Cardiac muscle cell (in vitro differentiated cells and primary cell): ENCODE results near the gene ADAMTSL1. TPM values are rescaled to one million over a fixed set of nuclear protein-coding genes. Genes with fewer than 3 reads are reported as not detected.

Experiments used
- DNase-seq, 2 donors: peaks; one replicate each; pipeline versions ENCODE4 v3.0.0 to v3.0.0-alpha.2; 2010 to 2017; ENCODE audit warnings: low read depth in 1 of 2, low spot score in 1 of 2
- H3K27ac ChIP-seq: fragments of 200-600 bp; sonication (generic); 2 replicates; pipeline ENCODE4 v1.5.1; 2016
- H3K27me3 ChIP-seq: fragments of 200-600 bp; sonication (generic); 2 replicates; pipeline ENCODE4 v1.6.0; 2016; ENCODE audit warnings: control low read depth
- H3K36me3 ChIP-seq: fragments of 200-600 bp; sonication (generic); 2 replicates; pipeline ENCODE4 v1.5.1; 2016; ENCODE audit warnings: control low read depth
- H3K4me1 ChIP-seq: fragments of 200-600 bp; sonication (generic); 2 replicates; pipeline ENCODE4 v1.8.1; 2017; ENCODE audit warnings: low read depth, mild to moderate bottlenecking, mixed run types
- H3K4me3 ChIP-seq: fragments of 200-600 bp; sonication (generic); 2 replicates; pipeline ENCODE4 v1.5.1; 2016; ENCODE audit warnings: mild to moderate bottlenecking
- H3K9me3 ChIP-seq: fragments of 200-600 bp; sonication (generic); 2 replicates; pipeline ENCODE4 v1.5.1; 2017; ENCODE audit warnings: low read depth, mild to moderate bottlenecking, control low read depth
- polyA plus RNA-seq: library from polyadenylated mRNA; unstranded; fragments of >200 nt; fragmentation: Nextera tagmentation; extraction: Ambion mirVana; gene quantifications from 2 replicates; pipeline ENCODE4 v1.2.1, GENCODE V29; 2016
- total RNA-seq: library from RNA; depleted of rRNA; stranded (reverse); fragments of >200 nt; gene quantifications from 2 replicates; pipeline ENCODE4 v1.2.3, GENCODE V29; 2016
- TF ChIP-seq, protein P1 (sequence below): IDR thresholded peaks from 2 replicates; pipeline ENCODE4 v1.5.1; 2012; ENCODE audit warnings: low read depth, mild to moderate bottlenecking, low read length

The ADAMTSL1 gene
- total and polyA plus RNA-seq, 2 experiments from 2014 or later: 12.6 to 63.0 TPM

- H3K36me3 ChIP-seq: no peaks in the 10 kb centered on the region
Observed at GRCh38 chr9:18810581-18810980, 336.6 kb downstream of the ADAMTSL1 start.

GRCh38 chr9:18811171-18811570, 337.2 kb downstream of the ADAMTSL1 start:
- no peaks in the 10 kb centered on the region for H3K4me1 ChIP-seq
- H3K27me3 ChIP-seq: no peaks in the 10 kb centered on the region
- TF ChIP-seq, protein P1, sequence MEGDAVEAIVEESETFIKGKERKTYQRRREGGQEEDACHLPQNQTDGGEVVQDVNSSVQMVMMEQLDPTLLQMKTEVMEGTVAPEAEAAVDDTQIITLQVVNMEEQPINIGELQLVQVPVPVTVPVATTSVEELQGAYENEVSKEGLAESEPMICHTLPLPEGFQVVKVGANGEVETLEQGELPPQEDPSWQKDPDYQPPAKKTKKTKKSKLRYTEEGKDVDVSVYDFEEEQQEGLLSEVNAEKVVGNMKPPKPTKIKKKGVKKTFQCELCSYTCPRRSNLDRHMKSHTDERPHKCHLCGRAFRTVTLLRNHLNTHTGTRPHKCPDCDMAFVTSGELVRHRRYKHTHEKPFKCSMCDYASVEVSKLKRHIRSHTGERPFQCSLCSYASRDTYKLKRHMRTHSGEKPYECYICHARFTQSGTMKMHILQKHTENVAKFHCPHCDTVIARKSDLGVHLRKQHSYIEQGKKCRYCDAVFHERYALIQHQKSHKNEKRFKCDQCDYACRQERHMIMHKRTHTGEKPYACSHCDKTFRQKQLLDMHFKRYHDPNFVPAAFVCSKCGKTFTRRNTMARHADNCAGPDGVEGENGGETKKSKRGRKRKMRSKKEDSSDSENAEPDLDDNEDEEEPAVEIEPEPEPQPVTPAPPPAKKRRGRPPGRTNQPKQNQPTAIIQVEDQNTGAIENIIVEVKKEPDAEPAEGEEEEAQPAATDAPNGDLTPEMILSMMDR: no peak
- H3K27ac ChIP-seq: no peak overlapping the region
- H3K36me3 ChIP-seq: no peaks in the 10 kb centered on the region
- H3K4me3 ChIP-seq: no peak overlapping the region
- no peak for DNase-seq
- H3K9me3 ChIP-seq: no peaks in the 10 kb centered on the region

More at GRCh38 chr9:18810581-18810980, 336.6 kb downstream of the ADAMTSL1 start:
- Histone ChIP-seq H3K9me3 (no peaks in the 10 kb centered on the region), H3K27me3 (no peaks in the 10 kb centered on the region), H3K4me1 (no peaks in the 10 kb centered on the region), H3K27ac (no peak overlapping the region), H3K4me3 (no peak overlapping the region)
- TF ChIP-seq, protein P1: no peak
- DNase-seq: no peak

DNA sequence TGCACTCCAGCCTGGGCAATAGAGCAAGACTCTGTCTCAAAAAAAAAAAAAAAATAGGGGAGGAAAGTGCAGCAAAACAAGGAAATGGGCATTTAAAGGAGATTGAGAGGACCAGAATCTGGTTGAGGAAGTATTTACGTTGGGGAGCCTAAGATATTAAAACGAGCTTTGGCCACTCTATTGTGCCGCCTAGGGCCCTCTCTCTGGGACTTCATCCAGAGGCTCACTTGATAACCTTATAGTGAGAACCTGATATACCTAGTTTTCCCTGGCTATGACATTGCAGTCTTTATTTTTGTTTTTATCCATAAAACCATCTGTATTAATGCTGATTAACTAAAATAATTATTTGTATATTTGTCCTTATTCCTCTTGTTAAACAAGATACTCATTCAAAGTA, 345.5 kb downstream of the ADAMTSL1 start:
- Histone ChIP-seq H3K4me3 (no peak overlapping the region), H3K4me1 (peaks cover 5% of the 10 kb centered on the region), H3K27me3 (no peaks in the 10 kb centered on the region), H3K27ac (no peak overlapping the region), H3K36me3 (no peaks in the 10 kb centered on the region), H3K9me3 (no peaks in the 10 kb centered on the region)
- no peak for DNase-seq
- TF ChIP-seq, protein P1: no peak

- H3K4me1 ChIP-seq: peaks cover 14% of the 10 kb centered on the region
- H3K36me3 ChIP-seq: no peaks in the 10 kb centered on the region
- no peak for DNase-seq
- H3K27me3 ChIP-seq: no peaks in the 10 kb centered on the region
- H3K9me3 ChIP-seq: no peaks in the 10 kb centered on the region
- TF ChIP-seq, protein P1: no peak
- H3K4me3 ChIP-seq: no peak overlapping the region
- no peak overlapping the region for H3K27ac ChIP-seq
Observed at GRCh38 chr9:18820566-18821095, 346.7 kb downstream of the ADAMTSL1 start.

DNA sequence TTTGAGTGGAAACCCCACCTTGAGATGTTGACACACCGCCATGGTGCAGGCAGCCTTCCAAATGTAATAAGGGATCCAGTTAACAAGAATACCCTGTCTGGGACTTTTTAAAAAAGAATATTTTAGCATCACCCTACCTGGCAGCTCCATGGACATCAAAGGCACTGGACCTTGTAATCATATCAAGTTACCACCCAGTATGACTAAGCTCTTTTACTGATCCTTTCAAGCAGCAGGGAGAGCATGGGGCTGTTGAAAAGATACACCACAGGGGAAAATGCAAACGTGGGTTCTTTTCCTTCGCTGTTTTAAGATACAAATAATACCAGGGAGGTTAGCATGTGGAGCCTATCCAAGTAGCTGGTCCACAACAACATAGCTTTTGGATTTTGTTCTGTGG, 347.8 kb downstream of the ADAMTSL1 start:
- Histone ChIP-seq H3K36me3 (no peaks in the 10 kb centered on the region), H3K4me1 (peaks cover 15% of the 10 kb centered on the region), H3K4me3 (no peak overlapping the region), H3K27ac (peak overlapping the region; percentile 37), H3K9me3 (no peaks in the 10 kb centered on the region), H3K27me3 (no peaks in the 10 kb centered on the region)
- TF ChIP-seq, protein P1: no peak
- DNase-seq: no peak
